GM21528 (cell line): Measurements from ENCODE around the gene CKAP2.
"Not testable (repeated sequence)": the region's sequence is repeated elsewhere in the genome, so short reads cannot be mapped to it uniquely, and the experiment has no call there.

Experiments used
- ATAC-seq: cut with Tn5 transposase; IDR thresholded peaks from one replicate; pipeline ENCODE4 v1.9.1; 2021; ENCODE audit warnings: mild to moderate bottlenecking, moderate library complexity; ENCODE audit not compliant: unreplicated experiment, low FRiP score

Gene CKAP2

DNA sequence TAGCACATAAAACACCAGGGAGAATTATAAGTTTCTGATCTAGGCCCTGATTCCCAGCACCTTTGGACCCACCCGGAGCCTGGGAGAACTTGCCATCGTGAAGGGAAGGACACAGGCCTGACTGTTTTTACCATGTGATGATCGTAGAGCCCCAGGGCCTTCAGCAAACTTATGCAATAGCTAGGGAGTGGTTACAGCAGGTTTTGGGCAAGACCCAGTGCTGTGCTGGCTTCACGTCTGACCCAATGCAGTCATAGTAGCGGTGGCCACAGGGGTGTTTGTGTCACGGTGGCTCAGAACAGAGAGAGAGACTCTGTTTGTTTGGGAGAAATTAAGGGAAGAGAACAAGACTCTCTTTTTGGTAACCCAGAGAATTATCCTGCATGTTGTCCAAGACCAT, 68.0 kb downstream of the CKAP2 start:
- ATAC-seq, result not testable (repeated sequence)
